HTR-8/SVneo (cell line): ENCODE data around the gene SERPINA4.
A peak's percentile ranks its signal among the peaks of the same experiment; 100 is the strongest.

Source experiments
- DNase-seq: peaks from one replicate; pipeline ENCODE4 v3.0.0; 2011; ENCODE audit warnings: low spot score, mixed read lengths; ENCODE audit not compliant: insufficient read length
- FAIRE-seq: peaks from 2 replicates; lab custom pipeline; 2011; peaks lifted over from hg19 to GRCh38; lab: Jason Lieb, UNC

Gene SERPINA4

DNA sequence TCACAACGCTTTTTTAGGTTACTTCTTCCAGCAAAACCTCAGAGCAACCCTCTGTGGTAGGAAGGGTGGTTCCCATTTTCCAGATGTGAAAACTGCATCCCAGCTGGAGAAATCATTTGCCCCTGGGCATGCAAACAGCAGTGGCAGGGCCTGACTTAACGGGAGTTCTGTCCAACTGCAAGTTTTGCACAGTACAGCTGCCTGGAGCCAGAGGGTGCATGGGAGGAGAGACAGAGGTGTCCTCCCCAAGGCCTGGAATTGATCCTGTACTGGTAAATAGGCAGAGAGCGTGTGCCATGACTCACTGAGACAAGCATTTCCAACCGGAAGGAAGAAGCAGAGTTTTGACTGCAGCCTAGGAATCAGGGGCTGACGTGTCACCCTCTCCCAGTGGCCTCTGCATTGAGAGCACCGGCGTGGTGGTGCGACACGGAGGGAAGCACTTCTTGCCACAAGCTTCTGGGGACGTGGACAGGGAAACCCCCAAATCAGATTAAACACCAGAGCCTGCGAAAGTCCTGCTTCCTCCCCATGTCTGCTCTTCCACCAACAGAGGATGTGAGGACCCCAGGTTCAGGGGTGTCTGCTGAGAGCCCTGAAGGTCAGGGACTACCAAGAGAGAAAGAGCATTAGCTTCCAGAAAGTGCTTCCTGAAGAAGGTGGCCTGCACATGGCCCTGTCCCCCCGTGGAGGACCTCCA lies 19.0 kb upstream of the SERPINA4 start:
- DNase-seq (peak; percentile 56), FAIRE-seq (peak; percentile 33)

- no peak for DNase-seq
- no peak for FAIRE-seq
Observed at GRCh38 chr14:94542811-94543440, 18.3 kb upstream of the SERPINA4 start.

- no peak for FAIRE-seq
Observed at GRCh38 chr14:94543449-94544124, 17.7 kb upstream of the SERPINA4 start.

DNA sequence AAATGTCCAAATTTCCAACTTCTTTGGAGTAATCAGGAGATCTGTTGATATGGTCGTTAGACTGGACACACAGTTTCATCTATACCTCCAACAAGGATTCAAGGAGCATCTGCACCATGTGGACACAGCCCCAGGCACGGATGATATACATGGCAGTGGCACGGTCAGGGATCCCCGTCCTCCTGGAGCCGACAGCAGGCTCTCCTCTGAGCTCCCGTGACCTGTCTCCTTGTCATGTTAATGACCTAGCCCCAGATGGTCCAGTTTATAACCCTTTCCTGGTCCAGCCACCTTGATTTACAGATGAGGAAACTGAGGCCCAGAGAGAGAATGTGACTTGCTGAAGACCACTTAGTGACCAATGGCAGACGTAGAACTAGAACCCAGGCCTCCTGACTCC lies 16.5 kb upstream of the SERPINA4 start:
- FAIRE-seq (no peak), DNase-seq (no peak)

More at GRCh38 chr14:94543449-94544124, 17.7 kb upstream of the SERPINA4 start:
- DNase-seq, result no peak

GRCh38 chr14:94545131-94545841 lies 16.0 kb upstream of the SERPINA4 start:
- FAIRE-seq (no peak), DNase-seq (no peak)

- DNase-seq (no peak), FAIRE-seq (no peak)
Observed at GRCh38 chr14:94547151-94547680, 14.0 kb upstream of the SERPINA4 start.

GRCh38 chr14:94547726-94548125 lies 13.5 kb upstream of the SERPINA4 start:
- FAIRE-seq, result no peak

GRCh38 chr14:94548131-94548998 lies 12.9 kb upstream of the SERPINA4 start:
- FAIRE-seq (no peak), DNase-seq (no peak)

More at GRCh38 chr14:94547726-94548125, 13.5 kb upstream of the SERPINA4 start:
- no peak for DNase-seq

- peak; percentile 60 for DNase-seq
- FAIRE-seq, result peak; percentile 4
Observed at GRCh38 chr14:94548999-94549985, 11.9 kb upstream of the SERPINA4 start.

DNA sequence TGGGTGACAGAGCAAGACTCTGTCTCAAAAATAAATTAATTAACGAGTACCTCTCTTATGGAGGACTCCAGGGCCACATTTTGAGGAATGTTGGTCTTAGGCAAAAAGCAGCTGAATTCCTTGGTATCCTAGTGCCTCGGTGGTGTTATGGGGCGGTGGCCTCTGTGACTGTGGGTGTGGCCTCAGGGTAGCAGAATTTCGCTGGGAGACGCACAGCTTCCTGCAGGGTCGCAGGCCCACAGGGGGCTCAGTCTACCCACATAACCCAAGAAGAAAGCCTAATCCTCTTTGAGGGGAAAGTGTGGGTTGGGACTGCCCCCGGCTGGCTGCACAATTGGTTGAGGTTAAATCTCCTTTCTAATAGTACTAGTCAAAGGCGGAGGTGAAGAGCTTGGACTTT lies 11.2 kb upstream of the SERPINA4 start:
- no peak for DNase-seq
- FAIRE-seq, result no peak

DNA sequence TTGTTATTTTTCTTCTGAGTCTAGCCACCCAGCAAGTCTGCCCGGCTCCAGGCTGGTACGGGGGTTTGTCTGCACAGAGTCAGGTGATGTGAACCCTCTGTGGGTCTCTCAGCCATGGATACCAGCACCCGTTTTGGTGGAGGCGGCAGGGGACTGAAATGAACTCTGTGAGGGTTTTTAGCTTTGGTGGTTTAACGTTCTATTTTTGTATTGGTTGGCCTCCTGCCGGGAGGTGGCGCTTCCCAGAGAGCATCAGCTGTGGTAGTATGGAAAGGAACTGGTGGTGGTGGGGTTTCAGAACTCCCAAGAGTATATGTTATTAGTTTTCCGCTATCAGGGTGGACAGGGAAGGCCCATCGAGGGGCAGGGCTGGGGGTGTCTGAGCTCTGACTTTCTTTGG lies 5.3 kb upstream of the SERPINA4 start:
- FAIRE-seq (no peak), DNase-seq (no peak)

GRCh38 chr14:94557327-94557726 lies 3.9 kb upstream of the SERPINA4 start:
- DNase-seq, result no peak
- FAIRE-seq, result no peak

GRCh38 chr14:94558842-94559241 lies 2.4 kb upstream of the SERPINA4 start:
- DNase-seq, result no peak
- FAIRE-seq, result no peak

- no peak for FAIRE-seq
Observed at GRCh38 chr14:94559638-94560290, 1.5 kb upstream of the SERPINA4 start.

GRCh38 chr14:94560291-94560665 lies 964 bp upstream of the SERPINA4 start:
- FAIRE-seq (no peak), DNase-seq (no peak)

More at GRCh38 chr14:94559638-94560290, 1.5 kb upstream of the SERPINA4 start:
- DNase-seq, result no peak

- DNase-seq (no peak), FAIRE-seq (no peak)
Observed at GRCh38 chr14:94561656-94562010, 391 bp downstream of the SERPINA4 start.

GRCh38 chr14:94562022-94562421 lies 780 bp downstream of the SERPINA4 start:
- no peak for DNase-seq
- no peak for FAIRE-seq
